Tibial nerve (tissue), 4 donors: ENCODE data around the gene MEIG1.
"Not testable (repeated sequence)": the region's sequence is repeated elsewhere in the genome, so short reads cannot be mapped to it uniquely, and the experiment has no call there.

Experiments
- EP300 ChIP-seq, 2 donors: sonication (generic); formaldehyde crosslinking; IDR thresholded peaks; one replicate each; pipeline ENCODE4 v1.6.1; 2017; ENCODE audit warnings: antibody characterized with exemption in 2 of 2, mild to moderate bottlenecking in 1 of 2
- POLR2A ChIP-seq, 2 donors: fragments of 450-650 bp; IDR thresholded peaks; one replicate each; pipeline ENCODE4 v1.6.1; 2017; ENCODE audit warnings: antibody characterized with exemption in 2 of 2, mild to moderate bottlenecking in 2 of 2, moderate library complexity in 2 of 2
- TF ChIP-seq, protein P1 (sequence below), 5 experiments: fragments of 200-600 bp in 3 of 5; fragments of 450-650 bp in 2 of 5; sonication (generic) in 3 of 5; IDR thresholded peaks; one replicate each; pipeline ENCODE4 v1.5.1; 2016 to 2019; ENCODE audit warnings: antibody characterized with exemption in 5 of 5, mild to moderate bottlenecking in 3 of 5, moderate library complexity in 2 of 5

DNA sequence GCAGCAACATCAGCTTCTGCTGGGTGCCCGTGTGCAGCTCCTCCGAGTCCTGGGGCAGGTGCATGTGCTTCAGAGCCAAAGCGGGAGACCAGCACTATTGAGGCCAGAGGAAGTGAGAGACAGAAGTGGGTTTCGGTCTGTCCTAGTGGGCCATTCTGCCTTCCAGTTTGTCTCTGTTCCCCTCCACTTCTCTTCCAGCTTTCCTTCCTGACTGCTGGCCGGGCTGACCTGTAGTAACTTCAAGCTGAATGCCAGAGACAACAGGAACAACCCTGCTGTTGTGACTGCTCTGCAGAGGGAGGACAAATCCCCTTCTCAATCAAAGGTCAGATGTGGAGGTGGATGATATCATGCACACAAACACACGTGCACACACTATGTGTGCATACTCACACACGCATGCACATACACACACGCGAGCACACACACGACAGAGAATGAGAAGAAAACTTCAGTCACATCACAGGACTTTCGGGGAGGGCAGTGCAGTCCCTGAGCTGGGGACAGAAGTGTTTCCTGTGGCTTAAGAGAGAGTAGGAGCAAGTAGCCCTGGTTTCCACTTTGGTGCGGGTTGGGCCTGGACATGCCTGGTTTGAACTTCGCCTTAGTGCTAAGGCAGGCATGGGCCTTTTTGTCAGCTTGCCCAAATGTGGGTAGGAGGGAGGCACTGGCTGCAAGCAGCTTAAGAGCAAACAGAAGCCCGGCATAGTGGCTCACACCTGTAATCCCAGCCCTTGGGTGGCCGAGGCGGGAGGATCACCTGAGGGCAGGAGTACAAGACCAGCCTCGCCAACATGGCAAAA is 16.8 kb upstream of the MEIG1 start:
- not testable (repeated sequence) for TF ChIP-seq POLR2A, EP300 (IDR thresholded peaks at IDR 0.05)
- TF ChIP-seq, protein P1, sequence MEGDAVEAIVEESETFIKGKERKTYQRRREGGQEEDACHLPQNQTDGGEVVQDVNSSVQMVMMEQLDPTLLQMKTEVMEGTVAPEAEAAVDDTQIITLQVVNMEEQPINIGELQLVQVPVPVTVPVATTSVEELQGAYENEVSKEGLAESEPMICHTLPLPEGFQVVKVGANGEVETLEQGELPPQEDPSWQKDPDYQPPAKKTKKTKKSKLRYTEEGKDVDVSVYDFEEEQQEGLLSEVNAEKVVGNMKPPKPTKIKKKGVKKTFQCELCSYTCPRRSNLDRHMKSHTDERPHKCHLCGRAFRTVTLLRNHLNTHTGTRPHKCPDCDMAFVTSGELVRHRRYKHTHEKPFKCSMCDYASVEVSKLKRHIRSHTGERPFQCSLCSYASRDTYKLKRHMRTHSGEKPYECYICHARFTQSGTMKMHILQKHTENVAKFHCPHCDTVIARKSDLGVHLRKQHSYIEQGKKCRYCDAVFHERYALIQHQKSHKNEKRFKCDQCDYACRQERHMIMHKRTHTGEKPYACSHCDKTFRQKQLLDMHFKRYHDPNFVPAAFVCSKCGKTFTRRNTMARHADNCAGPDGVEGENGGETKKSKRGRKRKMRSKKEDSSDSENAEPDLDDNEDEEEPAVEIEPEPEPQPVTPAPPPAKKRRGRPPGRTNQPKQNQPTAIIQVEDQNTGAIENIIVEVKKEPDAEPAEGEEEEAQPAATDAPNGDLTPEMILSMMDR (IDR thresholded peaks at IDR 0.05), result not testable (repeated sequence)
